RWPE2 (cell line): Measurements from ENCODE around the gene SYTL3.

Experiments
- ATAC-seq: fragments of 200-7000 bp; cut with Tn5 transposase; 3 replicates; pipeline ENCODE4 v1.9.1; 2021; ENCODE audit warnings: low read depth
- DNase-seq: peaks from one replicate; pipeline ENCODE4 v3.0.0-alpha.2; 2020; ENCODE audit warnings: low spot score
- H3K27ac ChIP-seq: fragments of 450-650 bp; 2 replicates; pipeline ENCODE4 v1.5.1; 2017; ENCODE audit warnings: mild to moderate bottlenecking; ENCODE audit not compliant: poor library complexity, severe bottlenecking
- H3K27me3 ChIP-seq: fragments of 250-450 bp; sonication (Bioruptor Pico); 2 replicates; pipeline ENCODE4 v1.5.1; 2021; ENCODE audit warnings: mild to moderate bottlenecking, moderate library complexity; ENCODE audit not compliant: insufficient read depth, poor library complexity, severe bottlenecking
- H3K36me3 ChIP-seq: fragments of 250-450 bp; sonication (Bioruptor Pico); 2 replicates; pipeline ENCODE4 v1.5.1; 2020; ENCODE audit warnings: low read depth, mild to moderate bottlenecking, moderate library complexity
- H3K4me1 ChIP-seq: fragments of 250-450 bp; sonication (Bioruptor Pico); 2 replicates; pipeline ENCODE4 v1.5.1; 2021; ENCODE audit warnings: mild to moderate bottlenecking, moderate library complexity; ENCODE audit not compliant: insufficient read depth, poor library complexity, severe bottlenecking
- H3K4me3 ChIP-seq: fragments of 250-450 bp; sonication (Bioruptor Pico); 2 replicates; pipeline ENCODE4 v1.5.1; 2021; ENCODE audit warnings: mild to moderate bottlenecking, moderate library complexity; ENCODE audit not compliant: severe bottlenecking
- H3K9me3 ChIP-seq: fragments of 250-450 bp; sonication (Bioruptor Pico); 2 replicates; pipeline ENCODE4 v1.5.1; 2021; ENCODE audit warnings: mild to moderate bottlenecking, moderate library complexity; ENCODE audit not compliant: severe bottlenecking
- TF ChIP-seq, protein P1 (sequence below): fragments of 450-650 bp; IDR thresholded peaks from one replicate; pipeline ENCODE4 v1.5.1; 2017; ENCODE audit warnings: mild to moderate bottlenecking, moderate library complexity; ENCODE audit not compliant: poor library complexity, severe bottlenecking

Gene SYTL3

DNA sequence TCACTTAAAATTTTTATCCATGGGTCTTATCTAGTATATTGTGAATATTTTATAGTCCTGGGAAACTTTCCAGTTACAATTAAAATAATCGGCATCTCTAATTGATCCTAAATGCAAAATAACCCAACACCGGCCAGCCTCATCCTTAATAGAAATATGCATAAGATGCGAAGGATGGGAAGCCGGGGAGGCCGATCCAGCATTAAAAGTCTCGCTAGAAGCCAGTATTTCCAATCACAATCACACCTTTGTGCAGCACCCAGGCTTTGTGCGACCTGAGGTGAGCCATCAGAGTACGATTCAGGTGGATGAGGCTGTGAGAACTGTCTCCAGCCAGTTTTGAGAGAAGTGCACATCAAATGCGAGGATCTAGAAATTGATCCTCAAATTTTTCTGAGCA, 104.0 kb downstream of the SYTL3 start:
- Histone ChIP-seq H3K4me3 (no peak overlapping the region), H3K4me1 (no peaks in the 10 kb centered on the region), H3K36me3 (no peaks in the 10 kb centered on the region), H3K9me3 (no peaks in the 10 kb centered on the region), H3K27ac (no peak overlapping the region), H3K27me3 (no peaks in the 10 kb centered on the region)
- DNase-seq (no peak), ATAC-seq (no peak)
- TF ChIP-seq, protein P1, sequence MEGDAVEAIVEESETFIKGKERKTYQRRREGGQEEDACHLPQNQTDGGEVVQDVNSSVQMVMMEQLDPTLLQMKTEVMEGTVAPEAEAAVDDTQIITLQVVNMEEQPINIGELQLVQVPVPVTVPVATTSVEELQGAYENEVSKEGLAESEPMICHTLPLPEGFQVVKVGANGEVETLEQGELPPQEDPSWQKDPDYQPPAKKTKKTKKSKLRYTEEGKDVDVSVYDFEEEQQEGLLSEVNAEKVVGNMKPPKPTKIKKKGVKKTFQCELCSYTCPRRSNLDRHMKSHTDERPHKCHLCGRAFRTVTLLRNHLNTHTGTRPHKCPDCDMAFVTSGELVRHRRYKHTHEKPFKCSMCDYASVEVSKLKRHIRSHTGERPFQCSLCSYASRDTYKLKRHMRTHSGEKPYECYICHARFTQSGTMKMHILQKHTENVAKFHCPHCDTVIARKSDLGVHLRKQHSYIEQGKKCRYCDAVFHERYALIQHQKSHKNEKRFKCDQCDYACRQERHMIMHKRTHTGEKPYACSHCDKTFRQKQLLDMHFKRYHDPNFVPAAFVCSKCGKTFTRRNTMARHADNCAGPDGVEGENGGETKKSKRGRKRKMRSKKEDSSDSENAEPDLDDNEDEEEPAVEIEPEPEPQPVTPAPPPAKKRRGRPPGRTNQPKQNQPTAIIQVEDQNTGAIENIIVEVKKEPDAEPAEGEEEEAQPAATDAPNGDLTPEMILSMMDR: no peak

DNA sequence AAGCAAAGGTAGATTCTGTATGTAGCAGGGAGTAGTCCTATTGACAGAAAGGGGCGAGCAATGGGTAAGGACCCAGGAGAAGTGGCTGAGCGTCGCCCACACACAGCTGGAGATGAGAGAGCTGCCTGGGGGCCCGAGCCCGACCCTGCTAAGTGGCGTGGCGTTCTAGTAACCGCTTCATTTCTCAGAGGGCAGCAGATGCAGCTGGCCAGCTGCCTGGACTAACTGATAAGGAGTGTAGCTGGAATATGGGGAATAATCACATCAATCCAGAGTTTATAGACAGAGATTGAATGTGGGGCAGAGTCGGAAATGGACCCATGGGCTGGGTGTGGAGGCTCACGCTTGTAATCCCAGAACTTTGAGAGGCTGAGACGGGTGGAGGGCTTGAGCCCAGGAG, 104.9 kb downstream of the SYTL3 start:
- TF ChIP-seq, protein P1: no peak
- no peaks in the 10 kb centered on the region for H3K36me3 ChIP-seq
- H3K27me3 ChIP-seq: no peaks in the 10 kb centered on the region
- H3K4me1 ChIP-seq: no peaks in the 10 kb centered on the region
- ATAC-seq (no peak), DNase-seq (no peak)
- no peaks in the 10 kb centered on the region for H3K9me3 ChIP-seq
- H3K4me3 ChIP-seq: no peak overlapping the region
- H3K27ac ChIP-seq: no peak overlapping the region

DNA sequence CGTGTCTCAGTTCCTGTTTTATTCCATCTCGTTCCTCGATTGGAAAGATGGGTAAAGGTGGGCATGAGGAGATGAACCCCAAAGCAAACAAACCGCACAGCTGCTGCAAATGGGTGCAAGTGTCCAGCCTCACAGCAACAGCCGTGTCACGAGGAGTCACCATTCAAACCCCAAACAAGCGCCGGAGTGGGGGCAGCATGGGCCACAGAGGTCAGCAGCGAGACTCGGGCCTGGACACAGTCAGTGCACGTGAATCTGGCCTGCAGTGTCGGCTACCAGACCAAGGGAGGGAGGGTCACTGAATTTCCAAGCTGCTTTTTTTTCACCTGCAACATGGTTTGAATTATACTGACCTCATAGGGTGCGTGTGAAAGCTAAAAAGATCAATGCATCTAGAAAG, 105.8 kb downstream of the SYTL3 start:
- ATAC-seq (no peak), DNase-seq (no peak)
- H3K36me3 ChIP-seq: no peaks in the 10 kb centered on the region
- H3K4me1 ChIP-seq: no peaks in the 10 kb centered on the region
- no peaks in the 10 kb centered on the region for H3K9me3 ChIP-seq
- H3K4me3 ChIP-seq: no peak overlapping the region
- H3K27me3 ChIP-seq: no peaks in the 10 kb centered on the region
- H3K27ac ChIP-seq: no peak overlapping the region
- TF ChIP-seq, protein P1: no peak

DNA sequence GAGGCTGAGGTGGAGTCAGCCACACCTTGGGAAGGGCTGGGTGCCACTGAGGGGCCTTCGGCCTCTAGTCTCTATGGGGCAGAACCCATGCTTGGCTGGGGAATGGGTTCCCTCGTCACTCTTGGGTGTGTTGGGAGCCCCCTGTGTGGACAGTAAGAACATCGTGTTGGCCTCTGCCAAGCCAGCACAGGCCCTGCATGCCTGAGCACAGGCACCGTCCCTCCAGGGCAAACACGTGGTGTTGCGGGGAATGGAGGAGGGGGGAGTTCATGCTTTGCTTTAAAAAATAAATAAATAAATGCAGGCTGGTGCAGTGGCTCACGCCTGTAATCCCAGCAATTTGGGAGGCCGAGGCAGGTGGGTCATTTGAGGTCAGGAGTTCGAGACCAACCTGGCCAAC, 106.3 kb downstream of the SYTL3 start:
- H3K36me3 ChIP-seq: no peaks in the 10 kb centered on the region
- TF ChIP-seq, protein P1: no peak
- ATAC-seq (peak; percentile 37; the same call in 2 of the 3 replicates), DNase-seq (no peak)
- no peaks in the 10 kb centered on the region for H3K9me3 ChIP-seq
- H3K4me3 ChIP-seq: no peak overlapping the region
- no peak overlapping the region for H3K27ac ChIP-seq
- no peaks in the 10 kb centered on the region for H3K4me1 ChIP-seq
- no peaks in the 10 kb centered on the region for H3K27me3 ChIP-seq

DNA sequence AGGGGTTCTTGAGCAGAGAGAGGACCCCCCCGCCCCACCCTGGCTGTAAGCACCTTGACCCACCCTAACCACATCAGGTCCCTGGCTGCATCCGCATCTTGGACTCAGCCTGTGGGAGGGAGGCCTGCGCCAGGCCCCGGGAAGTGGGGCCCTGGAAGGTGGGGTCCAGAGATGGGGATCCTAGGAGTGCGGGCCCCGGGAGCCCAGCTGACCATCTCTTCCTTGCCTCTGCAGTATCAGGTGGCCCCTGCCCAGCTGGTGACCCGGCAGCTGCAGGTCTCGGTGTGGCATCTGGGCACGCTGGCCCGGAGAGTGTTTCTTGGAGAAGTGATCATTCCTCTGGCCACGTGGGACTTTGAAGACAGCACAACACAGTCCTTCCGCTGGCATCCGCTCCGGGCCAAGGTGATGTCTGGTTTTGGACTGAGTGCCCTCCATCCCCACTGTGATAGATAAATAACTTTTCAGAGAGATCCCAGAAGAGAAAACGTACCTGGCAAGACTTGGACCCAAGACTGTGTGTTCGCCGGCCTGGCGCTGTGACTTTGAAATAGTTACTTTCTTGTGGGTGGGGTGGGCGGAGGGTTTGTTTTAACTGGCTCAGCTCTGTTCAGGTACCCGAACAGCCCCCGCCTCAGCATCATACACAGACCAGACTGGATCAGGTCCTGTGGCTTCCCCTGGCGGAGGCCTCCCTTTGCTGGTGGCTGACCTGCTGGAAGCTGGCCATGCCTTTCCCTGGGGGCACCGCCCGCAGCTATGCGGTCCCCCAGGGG, 107.3 kb downstream of the SYTL3 start:
- TF ChIP-seq, protein P1: no peak
- DNase-seq (no peak), ATAC-seq (no peak)
- H3K4me1 ChIP-seq: no peaks in the 10 kb centered on the region
- H3K36me3 ChIP-seq: no peaks in the 10 kb centered on the region
- no peaks in the 10 kb centered on the region for H3K9me3 ChIP-seq
- no peak overlapping the region for H3K4me3 ChIP-seq
- no peaks in the 10 kb centered on the region for H3K27me3 ChIP-seq
- H3K27ac ChIP-seq: no peak overlapping the region
